ENCODE results near the gene GJB3. TPM values are rescaled to one million over a fixed set of nuclear protein-coding genes. Genes with fewer than 3 reads are reported as not detected.

The GJB3 gene
- total and polyA plus RNA-seq, 10 of the 15 experiments (the other 5 are each of a cell fraction or from before 2014, with no cell fraction given) = not detected

DNA sequence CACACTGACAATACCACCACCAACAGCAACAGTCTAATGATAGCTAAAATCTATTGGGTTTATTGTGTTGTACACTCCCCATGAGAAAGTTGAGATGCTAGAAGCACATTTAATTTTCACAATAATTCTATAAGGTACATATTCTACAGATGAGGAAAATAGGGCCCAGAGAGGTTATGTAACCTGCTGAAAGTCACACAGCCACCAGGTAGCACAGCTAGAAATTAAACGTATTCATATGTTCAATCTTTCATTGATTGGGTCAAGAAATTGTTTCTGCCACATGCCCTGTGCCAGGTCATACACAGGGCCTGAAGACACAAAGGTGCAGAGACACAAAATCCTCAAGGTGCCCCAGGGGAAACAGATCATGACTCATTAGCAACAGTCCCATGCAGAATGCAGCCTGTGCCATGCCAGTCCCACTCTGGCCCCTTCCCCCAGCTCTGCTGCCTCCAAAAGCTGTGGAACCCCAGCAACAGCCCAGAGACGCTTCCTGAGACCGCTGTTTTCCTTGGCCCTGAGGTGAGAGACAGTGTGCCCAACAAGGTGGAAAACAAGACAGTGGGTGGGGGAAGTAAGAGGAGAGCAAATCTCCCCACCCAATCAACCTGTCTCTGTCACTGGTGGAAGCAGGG, 43.9 kb downstream of the GJB3 start (continued):
- TF ChIP-seq, protein P1, sequence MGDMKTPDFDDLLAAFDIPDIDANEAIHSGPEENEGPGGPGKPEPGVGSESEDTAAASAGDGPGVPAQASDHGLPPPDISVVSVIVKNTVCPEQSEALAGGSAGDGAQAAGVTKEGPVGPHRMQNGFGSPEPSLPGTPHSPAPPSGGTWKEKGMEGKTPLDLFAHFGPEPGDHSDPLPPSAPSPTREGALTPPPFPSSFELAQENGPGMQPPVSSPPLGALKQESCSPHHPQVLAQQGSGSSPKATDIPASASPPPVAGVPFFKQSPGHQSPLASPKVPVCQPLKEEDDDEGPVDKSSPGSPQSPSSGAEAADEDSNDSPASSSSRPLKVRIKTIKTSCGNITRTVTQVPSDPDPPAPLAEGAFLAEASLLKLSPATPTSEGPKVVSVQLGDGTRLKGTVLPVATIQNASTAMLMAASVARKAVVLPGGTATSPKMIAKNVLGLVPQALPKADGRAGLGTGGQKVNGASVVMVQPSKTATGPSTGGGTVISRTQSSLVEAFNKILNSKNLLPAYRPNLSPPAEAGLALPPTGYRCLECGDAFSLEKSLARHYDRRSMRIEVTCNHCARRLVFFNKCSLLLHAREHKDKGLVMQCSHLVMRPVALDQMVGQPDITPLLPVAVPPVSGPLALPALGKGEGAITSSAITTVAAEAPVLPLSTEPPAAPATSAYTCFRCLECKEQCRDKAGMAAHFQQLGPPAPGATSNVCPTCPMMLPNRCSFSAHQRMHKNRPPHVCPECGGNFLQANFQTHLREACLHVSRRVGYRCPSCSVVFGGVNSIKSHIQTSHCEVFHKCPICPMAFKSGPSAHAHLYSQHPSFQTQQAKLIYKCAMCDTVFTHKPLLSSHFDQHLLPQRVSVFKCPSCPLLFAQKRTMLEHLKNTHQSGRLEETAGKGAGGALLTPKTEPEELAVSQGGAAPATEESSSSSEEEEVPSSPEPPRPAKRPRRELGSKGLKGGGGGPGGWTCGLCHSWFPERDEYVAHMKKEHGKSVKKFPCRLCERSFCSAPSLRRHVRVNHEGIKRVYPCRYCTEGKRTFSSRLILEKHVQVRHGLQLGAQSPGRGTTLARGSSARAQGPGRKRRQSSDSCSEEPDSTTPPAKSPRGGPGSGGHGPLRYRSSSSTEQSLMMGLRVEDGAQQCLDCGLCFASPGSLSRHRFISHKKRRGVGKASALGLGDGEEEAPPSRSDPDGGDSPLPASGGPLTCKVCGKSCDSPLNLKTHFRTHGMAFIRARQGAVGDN (IDR thresholded peaks at IDR 0.05) = no peak
- no peak for TF ChIP-seq NFYA (IDR thresholded peaks at IDR 0.05; ENCODE audit: borderline replicate concordance, low read depth, low read length)
- no peak for TF ChIP-seq EP300 (IDR thresholded peaks at IDR 0.05; ENCODE audit: borderline replicate concordance in 1 of 2, control insufficient read depth in 1 of 2, low read depth in 2 of 2, low read length in 2 of 2)

DNA sequence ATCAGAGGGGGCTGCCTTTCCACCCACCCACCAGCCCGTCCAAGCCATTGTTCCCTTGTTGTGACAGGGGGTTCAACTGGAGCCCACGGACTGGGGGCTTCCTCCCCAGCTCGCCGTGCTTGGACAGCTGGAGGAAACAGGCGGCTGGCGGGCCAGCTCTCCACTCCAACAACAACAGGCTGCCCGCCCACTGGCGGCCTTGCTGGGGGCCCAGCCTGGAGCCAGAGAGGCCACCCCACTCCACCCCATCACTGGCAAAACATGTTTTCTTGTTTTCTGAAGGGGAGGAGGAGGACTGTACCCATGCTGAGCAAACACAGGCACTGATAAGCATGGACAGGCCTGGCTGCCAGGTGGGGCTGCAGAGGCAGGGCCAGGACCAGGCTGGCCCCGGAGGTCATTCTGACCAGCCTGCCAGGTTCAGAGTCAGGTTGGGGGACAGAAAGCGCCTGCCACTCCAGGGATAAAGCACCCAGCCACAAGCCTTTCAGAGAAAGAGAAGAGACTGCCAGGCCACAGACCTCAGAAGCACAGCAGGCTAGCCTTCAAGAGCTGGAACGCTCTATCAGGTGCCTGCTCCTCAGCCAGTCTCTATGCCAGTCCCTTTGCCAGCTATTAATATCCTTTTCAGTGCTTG, 44.6 kb downstream of the GJB3 start:
- FAIRE-seq (no peak), DNase-seq (ENCODE audit: low read depth, low spot score) (no peak), ATAC-seq (no peak)
- Histone ChIP-seq H3K9me3 (replicated peaks; ENCODE audit: control insufficient read depth, insufficient read depth, low read length) (no peaks in the 10 kb centered on the region), H3K4me1 (ENCODE audit: control insufficient read depth, insufficient read depth, low read length) (no peaks in the 10 kb centered on the region), H3K79me2 (ENCODE audit: control insufficient read depth, insufficient read depth, low read length) (no peaks in the 10 kb centered on the region), H3K27me3 (replicated peaks in 1 of 2; ENCODE audit: control insufficient read depth in 2 of 2, insufficient read depth in 2 of 2, low read length in 1 of 2) (no peaks in the 10 kb centered on the region), H3K36me3 (ENCODE audit: control insufficient read depth in 2 of 2, insufficient read depth in 2 of 2, low read length in 1 of 2) (no peaks in the 10 kb centered on the region), H3K4me2 (ENCODE audit: control insufficient read depth, insufficient read depth) (no peak overlapping the region), H2AFZ (ENCODE audit: control insufficient read depth, low read depth, low read length) (no peak overlapping the region), H4K20me1 (ENCODE audit: control insufficient read depth, insufficient read depth) (no peaks in the 10 kb centered on the region), H3K4me3 (no peak overlapping the region), H3K9ac (ENCODE audit: control insufficient read depth, insufficient read depth, low read length) (no peak overlapping the region), H3K27ac (ENCODE audit: control insufficient read depth, insufficient read depth) (no peak overlapping the region)
- intact Hi-C loops (cut with micrococcal nuclease; ENCODE audit: unreplicated experiment) (no loop called here), in situ Hi-C loops (cut with MboI) (no loop called here)
- CTCF ChIA-PET = no interaction called here
- POLR2A ChIA-PET = no interaction called here
- TF ChIP-seq POLR2A (IDR thresholded peaks at IDR 0.05; ENCODE audit: low read depth, low read length) (no peak), RAD51 (IDR thresholded peaks at IDR 0.05) (no peak), IKZF2 (IDR thresholded peaks at IDR 0.05) (no peak), ATF2 (IDR thresholded peaks at IDR 0.05; ENCODE audit: low read length) (no peak), SMAD1 (IDR thresholded peaks at IDR 0.05; ENCODE audit: low read depth, partially characterized antibody) (no peak), RFX5 (IDR thresholded peaks at IDR 0.05; ENCODE audit: low read depth, low read length) (no peak), ZNF274 (IDR thresholded peaks at IDR 0.05; ENCODE audit: insufficient read depth, insufficient read length) (no peak), CHD2 (IDR thresholded peaks at IDR 0.05; ENCODE audit: borderline replicate concordance, low read depth, low read length) (no peak), BACH1 (IDR thresholded peaks at IDR 0.05; ENCODE audit: borderline replicate concordance) (no peak), FOXM1 (IDR thresholded peaks at IDR 0.05; ENCODE audit: low read depth, low read length) (no peak), ZNF24 (IDR thresholded peaks at IDR 0.05) (no peak), SUZ12 (IDR thresholded peaks at IDR 0.05; ENCODE audit: unreplicated experiment) (no peak)
- TF ChIP-seq, protein P2, sequence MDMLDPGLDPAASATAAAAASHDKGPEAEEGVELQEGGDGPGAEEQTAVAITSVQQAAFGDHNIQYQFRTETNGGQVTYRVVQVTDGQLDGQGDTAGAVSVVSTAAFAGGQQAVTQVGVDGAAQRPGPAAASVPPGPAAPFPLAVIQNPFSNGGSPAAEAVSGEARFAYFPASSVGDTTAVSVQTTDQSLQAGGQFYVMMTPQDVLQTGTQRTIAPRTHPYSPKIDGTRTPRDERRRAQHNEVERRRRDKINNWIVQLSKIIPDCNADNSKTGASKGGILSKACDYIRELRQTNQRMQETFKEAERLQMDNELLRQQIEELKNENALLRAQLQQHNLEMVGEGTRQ (IDR thresholded peaks at IDR 0.05; ENCODE audit: borderline replicate concordance, low read depth, low read length) = no peak
- SMC1A ChIA-PET (ENCODE audit: uncharacterized antibody, unreplicated experiment) = no interaction called here
- no TSS peak for BruUV-seq (replicated peaks)
- WGBS (ENCODE audit: insufficient coverage, insufficient replicate concordance, low lambda C conversion rate, missing lambda C conversion rate) = 43% methylated on average over 11 of the region's 11 CpGs
- RAD21 ChIA-PET (ENCODE audit: unreplicated experiment) = no interaction called here
